Tibial artery (tissue), 4 donors: ENCODE data around the gene GDF15.

ENCODE experiments used
- DNase-seq, 2 donors: peaks; one replicate each; pipeline ENCODE4 v3.0.0-alpha.2; 2019
- H3K27ac ChIP-seq, 2 donors: fragments of 200-600 bp; sonication (generic) in 1 of 2; 1 replicate in 1 of 2; 2 replicates in 1 of 2; pipeline ENCODE4 v1.5.1; 2018 to 2019; ENCODE audit warnings: mild to moderate bottlenecking in 1 of 2
- H3K27me3 ChIP-seq, 2 donors: fragments of 200-600 bp; sonication (generic) in 1 of 2; one replicate each; pipeline versions ENCODE4 v1.5.1 to v1.6.0; 2016 to 2019
- H3K36me3 ChIP-seq, 3 donors: fragments of 200-600 bp; sonication (generic) in 2 of 3; one replicate each; pipeline ENCODE4 v1.5.1; 2016 to 2019; ENCODE audit warnings: mild to moderate bottlenecking in 2 of 3
- H3K4me1 ChIP-seq, 4 donors: fragments of 200-600 bp; sonication (generic) in 2 of 4; 1 replicate in 3 of 4; 2 replicates in 1 of 4; pipeline ENCODE4 v1.5.1; 2016 to 2019
- H3K4me3 ChIP-seq, 2 donors: fragments of 200-600 bp; sonication (generic) in 1 of 2; 1 replicate in 1 of 2; 2 replicates in 1 of 2; pipeline ENCODE4 v1.5.1; 2018 to 2019; ENCODE audit warnings: mild to moderate bottlenecking in 2 of 2
- H3K9me3 ChIP-seq, 3 donors: fragments of 200-600 bp; sonication (generic) in 1 of 3; one replicate each; pipeline ENCODE4 v1.5.1; 2016 to 2019
- intact Hi-C: fragments of 100-400 bp; cut with DNase I; formaldehyde crosslinking; loops from one replicate; pipeline ENCODE4 v1.15.0; 2023; ENCODE audit warnings: low total_unique reads
- TF ChIP-seq, protein P1 (sequence below), 2 experiments: fragments of 200-600 bp in 1 of 2; fragments of 450-650 bp in 1 of 2; IDR thresholded peaks; one replicate each; pipeline ENCODE4 v1.5.1; 2017 to 2019; ENCODE audit warnings: antibody characterized with exemption in 2 of 2, mild to moderate bottlenecking in 1 of 2, moderate library complexity in 1 of 2

GDF15 gene

DNA sequence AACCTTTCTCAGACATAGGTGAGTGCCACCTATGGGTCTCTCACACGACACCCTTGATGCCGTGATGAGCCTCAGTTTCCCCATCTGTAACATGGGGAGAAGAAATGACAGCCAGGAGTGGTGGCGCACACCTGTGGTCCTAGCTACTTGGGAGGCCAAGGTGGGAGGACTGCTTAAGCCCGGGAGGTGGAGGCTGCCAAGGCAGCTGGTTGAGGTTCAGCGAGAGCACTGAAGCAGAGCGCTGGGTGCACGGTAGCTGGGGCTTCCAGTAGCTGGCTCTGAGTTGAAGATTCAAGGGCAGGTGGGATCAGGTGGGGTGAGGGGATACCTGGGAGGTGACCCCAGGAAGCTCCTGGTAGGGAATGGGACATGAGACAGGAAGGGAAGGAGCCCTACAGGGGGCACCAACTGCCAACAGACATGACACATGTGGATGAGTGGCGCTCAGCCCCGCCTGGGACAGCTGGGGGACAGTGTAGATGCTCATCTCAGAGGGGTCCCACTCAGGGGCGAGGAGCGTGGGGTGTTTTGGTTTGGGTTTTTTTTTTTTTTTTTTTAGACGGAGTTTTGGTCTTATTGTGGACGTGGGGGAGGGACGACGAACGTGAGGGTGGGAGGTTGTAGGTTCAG is 26.8 kb downstream of the GDF15 start:
- peaks cover 3 to 42% (median 36%) of the 10 kb centered on the region in 4 donors for H3K4me1 ChIP-seq
- no peaks in the 10 kb centered on the region for H3K36me3 ChIP-seq
- no peaks in the 10 kb centered on the region for H3K9me3 ChIP-seq
- TF ChIP-seq, protein P1, sequence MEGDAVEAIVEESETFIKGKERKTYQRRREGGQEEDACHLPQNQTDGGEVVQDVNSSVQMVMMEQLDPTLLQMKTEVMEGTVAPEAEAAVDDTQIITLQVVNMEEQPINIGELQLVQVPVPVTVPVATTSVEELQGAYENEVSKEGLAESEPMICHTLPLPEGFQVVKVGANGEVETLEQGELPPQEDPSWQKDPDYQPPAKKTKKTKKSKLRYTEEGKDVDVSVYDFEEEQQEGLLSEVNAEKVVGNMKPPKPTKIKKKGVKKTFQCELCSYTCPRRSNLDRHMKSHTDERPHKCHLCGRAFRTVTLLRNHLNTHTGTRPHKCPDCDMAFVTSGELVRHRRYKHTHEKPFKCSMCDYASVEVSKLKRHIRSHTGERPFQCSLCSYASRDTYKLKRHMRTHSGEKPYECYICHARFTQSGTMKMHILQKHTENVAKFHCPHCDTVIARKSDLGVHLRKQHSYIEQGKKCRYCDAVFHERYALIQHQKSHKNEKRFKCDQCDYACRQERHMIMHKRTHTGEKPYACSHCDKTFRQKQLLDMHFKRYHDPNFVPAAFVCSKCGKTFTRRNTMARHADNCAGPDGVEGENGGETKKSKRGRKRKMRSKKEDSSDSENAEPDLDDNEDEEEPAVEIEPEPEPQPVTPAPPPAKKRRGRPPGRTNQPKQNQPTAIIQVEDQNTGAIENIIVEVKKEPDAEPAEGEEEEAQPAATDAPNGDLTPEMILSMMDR (IDR thresholded peaks at IDR 0.05) = no peak
- peaks cover 0 to 23% of the 10 kb centered on the region in 2 donors for H3K27me3 ChIP-seq
- DNase-seq = no peak
- no peak overlapping the region for H3K4me3 ChIP-seq
- intact Hi-C loops = no loop called here
- H3K27ac ChIP-seq = no peak overlapping the region

DNA sequence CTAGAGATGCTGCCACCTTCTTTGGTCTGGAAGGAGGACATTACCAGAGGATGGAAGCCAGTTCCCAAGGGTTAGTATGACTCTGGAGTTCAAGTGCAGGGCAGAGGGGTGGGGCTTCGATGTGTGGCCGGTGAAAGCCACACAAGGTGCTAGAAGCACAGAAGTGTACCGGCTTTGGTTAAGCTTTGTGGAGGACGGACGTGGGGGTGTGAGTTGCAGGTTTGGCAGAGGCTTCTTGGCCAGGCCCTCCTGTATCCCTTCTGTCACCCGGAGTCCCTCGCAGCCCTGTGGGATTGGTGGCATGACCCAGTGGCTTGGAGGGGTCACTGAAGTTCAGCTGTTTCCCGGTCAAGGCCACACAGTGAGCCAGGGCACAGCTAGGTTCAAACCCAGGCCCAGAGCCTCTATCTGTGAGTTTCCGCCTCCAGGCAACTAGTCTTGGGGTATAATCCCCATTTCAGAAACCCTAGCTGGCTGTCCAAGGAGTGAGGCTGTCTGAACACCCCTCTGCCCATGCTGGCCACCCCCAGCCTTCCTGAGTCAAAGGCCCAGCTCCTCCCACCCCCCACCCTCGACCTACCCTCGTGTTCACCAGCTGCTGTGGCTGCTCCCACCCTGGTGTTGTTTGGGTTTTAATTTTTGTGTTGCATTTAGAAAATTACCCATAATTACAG is 28.7 kb downstream of the GDF15 start:
- Histone ChIP-seq H3K4me1 (peaks cover 3 to 59% (median 50%) of the 10 kb centered on the region in 4 donors), H3K27me3 (peaks cover 0 to 24% of the 10 kb centered on the region in 2 donors), H3K27ac (peak overlapping the region; percentile 89 to 90), H3K4me3 (peak overlapping the region; percentile 34 to 63), H3K9me3 (no peaks in the 10 kb centered on the region), H3K36me3 (no peaks in the 10 kb centered on the region)
- DNase-seq = peak; percentile 28 to 72
- TF ChIP-seq, protein P1 (IDR thresholded peaks at IDR 0.05) = no peak
- intact Hi-C loops = no loop called here

DNA sequence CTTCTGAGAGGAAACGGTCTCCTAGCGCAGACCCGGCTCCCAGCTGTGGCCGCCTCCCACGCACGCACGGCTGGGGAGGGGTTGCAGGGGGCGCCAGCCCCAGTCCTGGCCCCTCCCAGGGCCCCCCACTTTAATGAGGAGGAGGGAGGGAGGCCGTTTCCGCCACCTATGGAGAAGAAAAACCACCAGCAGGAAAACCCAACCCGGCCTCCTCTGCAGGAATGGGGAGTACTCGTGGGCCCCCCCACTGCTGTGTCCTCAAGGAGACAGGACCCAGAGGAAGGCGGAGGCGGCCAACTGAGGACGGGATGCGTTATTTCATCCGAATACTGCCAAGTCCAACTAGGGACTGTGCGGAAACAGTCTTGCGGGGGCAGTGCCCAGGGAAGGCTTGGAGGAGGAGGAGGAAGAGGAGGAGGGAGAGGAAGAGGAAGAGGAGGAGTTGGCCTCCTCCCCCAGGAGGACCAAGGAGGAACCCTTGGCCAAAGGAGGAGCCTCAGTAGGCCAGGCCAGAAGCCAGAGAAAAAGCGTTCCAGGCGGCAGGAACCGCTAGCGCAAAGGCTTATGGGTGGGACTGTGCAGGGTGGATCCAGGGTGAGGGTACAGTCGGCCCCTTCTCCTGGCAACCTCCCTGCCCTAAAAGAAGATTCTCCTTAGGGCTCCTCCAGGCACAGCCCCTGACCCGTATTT is 29.4 kb downstream of the GDF15 start:
- H3K27ac ChIP-seq = peak overlapping the region; percentile 89 to 90
- intact Hi-C loops = no loop called here
- no peaks in the 10 kb centered on the region for H3K9me3 ChIP-seq
- H3K27me3 ChIP-seq = peaks cover 0 to 24% of the 10 kb centered on the region in 2 donors
- H3K4me3 ChIP-seq = peak overlapping the region; percentile 34 to 63
- H3K36me3 ChIP-seq = no peaks in the 10 kb centered on the region
- H3K4me1 ChIP-seq = peaks cover 3 to 64% (median 53%) of the 10 kb centered on the region in 4 donors
- DNase-seq = peak; percentile 81 to 89
- TF ChIP-seq, protein P1 (IDR thresholded peaks at IDR 0.05) = no peak

DNA sequence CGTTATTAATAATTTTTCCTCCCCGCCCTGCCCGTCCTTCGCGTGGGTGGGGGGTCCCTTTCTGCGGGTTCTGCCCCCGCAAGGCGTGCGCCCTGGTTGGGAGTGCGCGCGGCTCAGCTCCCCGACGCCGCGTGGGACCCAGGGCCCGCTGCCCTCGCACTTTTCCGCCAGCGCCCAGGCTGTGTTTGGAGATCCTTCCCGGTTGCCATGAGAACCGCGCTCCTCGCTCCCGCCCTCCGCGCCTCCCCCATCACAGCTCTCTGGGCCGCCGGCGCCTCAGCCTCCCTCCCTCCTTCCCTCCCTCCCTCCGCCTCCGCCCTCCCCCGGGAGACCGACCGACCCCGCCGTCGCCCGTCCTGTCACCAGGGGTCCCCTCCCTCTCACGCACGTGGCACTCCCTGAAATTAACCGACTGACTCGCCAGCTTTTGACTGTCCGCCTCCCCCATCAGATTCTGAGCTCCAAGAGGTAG is 30.9 kb downstream of the GDF15 start:
- peaks cover 0 to 22% of the 10 kb centered on the region in 2 donors for H3K27me3 ChIP-seq
- H3K4me1 ChIP-seq = peaks cover 6 to 73% (median 60%) of the 10 kb centered on the region in 4 donors
- intact Hi-C loops = no loop called here
- DNase-seq = peak; percentile 93 to 96
- peak overlapping the region; percentile 63 to 66 for H3K4me3 ChIP-seq
- peak overlapping the region; percentile 89 to 90 for H3K27ac ChIP-seq
- no peaks in the 10 kb centered on the region for H3K36me3 ChIP-seq
- H3K9me3 ChIP-seq = no peaks in the 10 kb centered on the region
- TF ChIP-seq, protein P1 (IDR thresholded peaks at IDR 0.05) = peak in 1 of 2 experiments; percentile 2

DNA sequence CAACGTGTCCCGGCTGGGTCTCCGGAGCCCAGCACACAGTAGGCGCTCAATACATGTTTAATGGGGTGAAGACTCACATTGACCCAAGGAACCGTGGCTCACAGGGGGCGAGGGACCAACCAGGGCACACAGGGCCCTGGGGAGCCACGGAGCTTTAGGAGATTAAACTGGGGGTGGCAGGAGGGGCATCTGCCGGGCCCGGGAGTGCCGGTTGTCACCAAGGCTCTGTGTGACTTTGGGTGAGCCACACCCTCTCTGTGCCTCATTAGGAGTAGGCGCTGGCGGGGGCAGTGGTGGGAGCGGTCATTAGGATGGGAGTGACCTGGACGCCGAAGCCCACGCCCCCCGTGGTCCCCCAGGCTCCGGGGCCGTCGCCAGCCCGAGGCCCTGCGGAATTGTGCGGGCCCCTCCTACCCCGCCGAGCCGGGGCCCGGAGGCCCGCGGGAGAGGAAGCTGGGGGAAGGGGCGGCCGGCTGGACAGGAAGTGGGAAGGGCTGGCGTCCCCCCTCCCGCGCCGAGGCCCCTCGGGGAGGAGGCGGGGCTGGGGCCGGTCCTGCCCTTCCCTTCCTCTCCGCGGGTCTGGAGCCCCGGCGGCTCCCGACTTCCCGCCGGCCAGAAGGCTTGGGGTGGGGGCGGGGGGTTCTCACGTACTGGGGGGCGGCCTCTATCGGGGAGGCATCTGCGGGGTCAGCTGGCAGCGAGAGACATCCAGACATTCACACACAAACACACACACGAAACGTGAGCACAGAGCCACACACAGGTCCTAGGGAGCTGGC is 31.5 kb downstream of the GDF15 start:
- TF ChIP-seq, protein P1 (IDR thresholded peaks at IDR 0.05) = no peak
- Histone ChIP-seq H3K9me3 (no peaks in the 10 kb centered on the region), H3K4me3 (peak overlapping the region; percentile 63 to 66), H3K36me3 (no peaks in the 10 kb centered on the region), H3K27ac (peak overlapping the region; percentile 89 to 90), H3K4me1 (peaks cover 6 to 73% (median 60%) of the 10 kb centered on the region in 4 donors), H3K27me3 (peaks cover 0 to 22% of the 10 kb centered on the region in 2 donors)
- intact Hi-C loops = no loop called here
- peak; percentile 69 to 89 for DNase-seq
